Vagina (tissue), 2 donors: ENCODE measurements around the gene BET1L. TPM values are rescaled to one million over a fixed set of nuclear protein-coding genes. Genes with fewer than 3 reads are reported as not detected.

Source experiments
- DNase-seq, 2 donors: peaks; one replicate each; pipeline ENCODE4 v3.0.0-alpha.2; 2017; ENCODE audit errors: extremely low spot score in 2 of 2
- H3K27ac ChIP-seq: fragments of 200-600 bp; sonication (generic); one replicate; pipeline ENCODE4 v1.5.1; 2019
- H3K27me3 ChIP-seq: fragments of 200-600 bp; sonication (generic); one replicate; pipeline ENCODE4 v1.5.1; 2019
- H3K36me3 ChIP-seq, 2 donors: fragments of 200-600 bp; sonication (generic); one replicate each; pipeline ENCODE4 v1.5.1; 2017 to 2019
- H3K4me1 ChIP-seq: fragments of 200-600 bp; sonication (generic); one replicate; pipeline ENCODE4 v1.5.1; 2019
- H3K4me3 ChIP-seq, 2 donors: fragments of 200-600 bp; sonication (generic); 1 replicate in 1 of 2; 2 replicates in 1 of 2; pipeline ENCODE4 v1.5.1; 2016 to 2019
- H3K9me3 ChIP-seq: fragments of 200-600 bp; sonication (generic); one replicate; pipeline ENCODE4 v1.5.1; 2019
- POLR2A ChIP-seq, 2 donors: fragments of 450-650 bp; IDR thresholded peaks; one replicate each; pipeline ENCODE4 v1.6.1; 2017; ENCODE audit warnings: antibody characterized with exemption in 2 of 2, mild to moderate bottlenecking in 2 of 2, moderate library complexity in 2 of 2
- POLR2AphosphoS5 ChIP-seq, 2 donors: sonication (generic); formaldehyde crosslinking; IDR thresholded peaks; one replicate each; pipeline ENCODE4 v1.9.0; 2017; ENCODE audit warnings: antibody characterized with exemption in 2 of 2, mild to moderate bottlenecking in 2 of 2, low read depth in 1 of 2; ENCODE audit not compliant: insufficient read depth in 1 of 2
- intact Hi-C: fragments of 100-400 bp; cut with DNase I; formaldehyde crosslinking; loops from one replicate; pipeline ENCODE4 v1.15.1; 2023
- total RNA-seq: library from RNA; depleted of rRNA; stranded (reverse); fragments of >200 nt; gene quantifications from one replicate; pipeline ENCODE4 v1.2.3, GENCODE V29; 2016
- TF ChIP-seq, protein P1 (sequence below), 3 experiments: fragments of 450-650 bp in 2 of 3; fragments of 200-600 bp in 1 of 3; sonication (generic) in 1 of 3; IDR thresholded peaks; one replicate each; pipeline ENCODE4 v1.5.1; 2017 to 2019; ENCODE audit warnings: antibody characterized with exemption in 3 of 3, mild to moderate bottlenecking in 2 of 3, moderate library complexity in 2 of 3

Gene BET1L
- total RNA-seq, 1 donor from 2014 or later: 26.5 TPM

GRCh38 chr11:232783-233565, 25.8 kb upstream of the BET1L start:
- intact Hi-C loops: no loop called here
- DNase-seq: peak in 1 of 2 donors; percentile 64
- H3K4me3 ChIP-seq: no peak overlapping the region
- H3K27ac ChIP-seq: no peak overlapping the region
- H3K36me3 ChIP-seq: no peaks in the 10 kb centered on the region
- H3K27me3 ChIP-seq: no peaks in the 10 kb centered on the region
- H3K4me1 ChIP-seq: peaks cover 19% of the 10 kb centered on the region
- no peaks in the 10 kb centered on the region for H3K9me3 ChIP-seq
- TF ChIP-seq, protein P1, sequence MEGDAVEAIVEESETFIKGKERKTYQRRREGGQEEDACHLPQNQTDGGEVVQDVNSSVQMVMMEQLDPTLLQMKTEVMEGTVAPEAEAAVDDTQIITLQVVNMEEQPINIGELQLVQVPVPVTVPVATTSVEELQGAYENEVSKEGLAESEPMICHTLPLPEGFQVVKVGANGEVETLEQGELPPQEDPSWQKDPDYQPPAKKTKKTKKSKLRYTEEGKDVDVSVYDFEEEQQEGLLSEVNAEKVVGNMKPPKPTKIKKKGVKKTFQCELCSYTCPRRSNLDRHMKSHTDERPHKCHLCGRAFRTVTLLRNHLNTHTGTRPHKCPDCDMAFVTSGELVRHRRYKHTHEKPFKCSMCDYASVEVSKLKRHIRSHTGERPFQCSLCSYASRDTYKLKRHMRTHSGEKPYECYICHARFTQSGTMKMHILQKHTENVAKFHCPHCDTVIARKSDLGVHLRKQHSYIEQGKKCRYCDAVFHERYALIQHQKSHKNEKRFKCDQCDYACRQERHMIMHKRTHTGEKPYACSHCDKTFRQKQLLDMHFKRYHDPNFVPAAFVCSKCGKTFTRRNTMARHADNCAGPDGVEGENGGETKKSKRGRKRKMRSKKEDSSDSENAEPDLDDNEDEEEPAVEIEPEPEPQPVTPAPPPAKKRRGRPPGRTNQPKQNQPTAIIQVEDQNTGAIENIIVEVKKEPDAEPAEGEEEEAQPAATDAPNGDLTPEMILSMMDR (IDR thresholded peaks at IDR 0.05): no peak

GRCh38 chr11:230431-230830, 23.2 kb upstream of the BET1L start:
- Histone ChIP-seq H3K4me1 (peaks cover 9% of the 10 kb centered on the region), H3K36me3 (no peaks in the 10 kb centered on the region), H3K9me3 (no peaks in the 10 kb centered on the region), H3K4me3 (no peak overlapping the region), H3K27ac (no peak overlapping the region), H3K27me3 (no peaks in the 10 kb centered on the region)
- TF ChIP-seq, protein P1 (IDR thresholded peaks at IDR 0.05): no peak
- TF ChIP-seq POLR2AphosphoS5 (IDR thresholded peaks at IDR 0.05; ENCODE audit: insufficient read depth in 1 of 2, low read depth in 1 of 2): no peak
- TF ChIP-seq POLR2A (IDR thresholded peaks at IDR 0.05): no peak
- intact Hi-C loops: no loop called here
- DNase-seq: peak in 1 of 2 donors; percentile 62

GRCh38 chr11:227824-228379, 20.7 kb upstream of the BET1L start:
- intact Hi-C loops: no loop called here
- Histone ChIP-seq H3K27ac (no peak overlapping the region), H3K4me1 (no peaks in the 10 kb centered on the region), H3K9me3 (no peaks in the 10 kb centered on the region), H3K4me3 (no peak overlapping the region), H3K27me3 (no peaks in the 10 kb centered on the region), H3K36me3 (no peaks in the 10 kb centered on the region)
- no peak for TF ChIP-seq POLR2A (IDR thresholded peaks at IDR 0.05)
- TF ChIP-seq, protein P1 (IDR thresholded peaks at IDR 0.05): no peak
- no peak for TF ChIP-seq POLR2AphosphoS5 (IDR thresholded peaks at IDR 0.05; ENCODE audit: insufficient read depth in 1 of 2, low read depth in 1 of 2)
- peak in 1 of 2 donors; percentile 29 for DNase-seq

DNA sequence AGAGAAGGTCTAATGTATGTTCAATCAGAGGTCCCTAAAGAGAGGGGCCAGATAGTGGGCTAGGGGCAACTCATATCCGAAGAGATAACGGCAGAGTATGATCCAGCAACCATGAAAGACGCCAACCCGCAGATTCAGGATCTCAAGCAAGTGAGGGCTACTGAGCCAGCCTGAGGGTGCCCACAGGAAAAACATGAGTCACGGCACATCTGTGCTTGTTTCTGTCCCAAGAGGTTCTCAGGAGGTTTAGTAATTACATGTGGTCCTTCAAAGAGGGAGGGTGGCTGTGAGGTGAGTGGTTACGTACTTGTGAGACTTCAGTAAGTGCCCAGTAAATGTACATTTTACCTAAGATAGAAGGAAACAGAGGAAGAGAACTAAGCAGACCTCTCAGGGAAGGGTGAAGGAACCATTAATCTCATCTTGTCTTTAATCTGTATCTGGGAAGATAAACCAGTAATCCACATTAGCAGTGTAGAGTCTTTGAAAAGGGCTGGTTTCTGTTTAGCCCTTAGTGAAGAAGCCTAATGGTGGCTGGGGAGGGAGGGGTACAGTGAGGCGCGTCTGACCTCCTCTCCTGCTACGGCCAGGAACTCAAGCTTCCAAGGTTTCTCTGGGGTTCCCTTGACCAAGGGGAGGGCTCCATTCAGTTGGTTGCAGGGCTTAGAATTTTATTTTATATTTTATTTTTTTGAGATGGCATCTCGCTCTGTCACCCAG, 18.7 kb upstream of the BET1L start:
- Histone ChIP-seq H3K36me3 (no peaks in the 10 kb centered on the region), H3K9me3 (no peaks in the 10 kb centered on the region), H3K27me3 (no peaks in the 10 kb centered on the region), H3K27ac (no peak overlapping the region), H3K4me1 (no peaks in the 10 kb centered on the region), H3K4me3 (no peak overlapping the region)
- peak in 1 of 2 donors; percentile 56 for DNase-seq
- no peak for TF ChIP-seq POLR2A (IDR thresholded peaks at IDR 0.05)
- TF ChIP-seq, protein P1 (IDR thresholded peaks at IDR 0.05): no peak
- TF ChIP-seq POLR2AphosphoS5 (IDR thresholded peaks at IDR 0.05; ENCODE audit: insufficient read depth in 1 of 2, low read depth in 1 of 2): no peak
- intact Hi-C loops: no loop called here
